D721Med (cell line): Measurements from ENCODE around the gene ACTN3.

Source experiments
- DNase-seq: peaks from one replicate; pipeline ENCODE4 v3.0.0; 2011; ENCODE audit warnings: low spot score; ENCODE audit not compliant: insufficient read length
- FAIRE-seq: peaks from 2 replicates; lab custom pipeline; 2011; peaks lifted over from hg19 to GRCh38; lab: Jason Lieb, UNC
- TF ChIP-seq, protein P1 (sequence below): IDR thresholded peaks from 2 replicates; pipeline ENCODE4 v1.5.1; 2012; ENCODE audit warnings: mild to moderate bottlenecking, control low read depth; ENCODE audit not compliant: insufficient read depth; ENCODE audit errors: missing control alignments

The ACTN3 gene

DNA sequence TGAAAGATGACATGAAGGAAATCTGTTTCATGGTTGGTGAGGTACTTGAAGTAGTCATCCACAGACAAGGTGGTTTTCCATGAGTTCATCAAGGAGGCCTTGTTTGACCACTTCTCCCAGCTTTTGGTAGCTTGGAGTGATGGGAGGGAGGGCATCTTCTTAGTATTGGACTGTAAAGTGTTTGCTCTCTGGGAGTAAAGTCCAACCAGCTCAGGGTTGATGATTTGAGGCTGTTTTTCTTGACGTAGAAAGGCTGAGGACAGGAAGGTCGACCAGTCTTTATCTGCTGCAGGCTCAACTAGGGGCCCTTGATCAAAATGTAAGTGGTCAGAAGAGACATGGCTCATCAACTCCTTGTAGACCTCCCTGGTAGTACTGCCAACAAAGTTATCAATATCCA, 44.5 kb downstream of the ACTN3 start:
- TF ChIP-seq, protein P1, sequence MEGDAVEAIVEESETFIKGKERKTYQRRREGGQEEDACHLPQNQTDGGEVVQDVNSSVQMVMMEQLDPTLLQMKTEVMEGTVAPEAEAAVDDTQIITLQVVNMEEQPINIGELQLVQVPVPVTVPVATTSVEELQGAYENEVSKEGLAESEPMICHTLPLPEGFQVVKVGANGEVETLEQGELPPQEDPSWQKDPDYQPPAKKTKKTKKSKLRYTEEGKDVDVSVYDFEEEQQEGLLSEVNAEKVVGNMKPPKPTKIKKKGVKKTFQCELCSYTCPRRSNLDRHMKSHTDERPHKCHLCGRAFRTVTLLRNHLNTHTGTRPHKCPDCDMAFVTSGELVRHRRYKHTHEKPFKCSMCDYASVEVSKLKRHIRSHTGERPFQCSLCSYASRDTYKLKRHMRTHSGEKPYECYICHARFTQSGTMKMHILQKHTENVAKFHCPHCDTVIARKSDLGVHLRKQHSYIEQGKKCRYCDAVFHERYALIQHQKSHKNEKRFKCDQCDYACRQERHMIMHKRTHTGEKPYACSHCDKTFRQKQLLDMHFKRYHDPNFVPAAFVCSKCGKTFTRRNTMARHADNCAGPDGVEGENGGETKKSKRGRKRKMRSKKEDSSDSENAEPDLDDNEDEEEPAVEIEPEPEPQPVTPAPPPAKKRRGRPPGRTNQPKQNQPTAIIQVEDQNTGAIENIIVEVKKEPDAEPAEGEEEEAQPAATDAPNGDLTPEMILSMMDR = no peak
- DNase-seq (no peak), FAIRE-seq (no peak)

DNA sequence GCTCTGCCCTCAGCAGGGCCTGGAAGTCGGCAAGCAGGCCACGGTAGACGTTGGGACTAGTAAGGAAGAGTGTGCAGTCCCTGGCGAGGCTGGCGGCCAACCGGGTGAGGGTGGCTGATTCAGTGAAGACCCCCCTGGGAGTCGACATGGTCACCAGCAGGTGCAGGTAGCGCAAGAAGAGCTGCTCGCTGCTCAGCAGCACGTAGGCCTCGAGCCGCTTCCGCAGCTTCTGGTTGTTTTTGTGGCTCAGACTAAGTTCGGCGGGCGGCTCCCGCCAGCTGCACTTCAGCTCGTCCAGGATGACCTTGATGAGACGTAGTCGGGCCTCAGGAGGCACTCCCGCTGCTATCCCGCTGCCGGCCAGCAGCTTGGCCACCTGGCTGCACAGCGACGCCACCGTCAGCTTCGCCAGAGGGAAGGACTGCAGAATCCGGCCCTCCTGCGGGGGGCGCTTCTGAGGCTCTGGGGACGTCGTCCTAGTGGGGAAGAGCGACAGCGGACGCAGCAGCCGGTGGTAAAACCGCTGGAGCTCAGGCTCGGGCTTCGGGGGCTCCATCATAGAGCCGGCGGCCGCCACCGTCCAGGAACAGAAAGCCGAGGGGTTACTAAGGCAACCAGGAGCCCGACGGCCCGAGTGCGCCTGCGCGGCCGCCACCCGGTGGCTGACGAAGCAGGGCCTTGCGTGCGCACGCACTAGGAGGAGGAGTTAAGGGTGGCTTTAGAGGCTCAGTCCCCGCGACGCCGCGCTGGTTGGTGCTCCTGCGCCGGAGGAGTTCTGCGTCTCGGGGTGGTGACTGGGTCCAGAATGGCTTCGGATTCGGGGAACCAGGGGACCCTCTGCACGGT, 46.0 kb downstream of the ACTN3 start, which contains the start of the genes CCDC87 and CCS:
TSS of gene CCDC87 (minus strand) at position 607 of the 846 bp plus-strand sequence. CDS start at position 559, 48 bp downstream.
TSS of gene CCS (plus strand) at position 729 of the 846 bp plus-strand sequence. CDS start at position 806, 77 bp downstream.
- FAIRE-seq = no peak
- DNase-seq = peak; percentile 100
- TF ChIP-seq, protein P1 = peak; percentile 41

DNA sequence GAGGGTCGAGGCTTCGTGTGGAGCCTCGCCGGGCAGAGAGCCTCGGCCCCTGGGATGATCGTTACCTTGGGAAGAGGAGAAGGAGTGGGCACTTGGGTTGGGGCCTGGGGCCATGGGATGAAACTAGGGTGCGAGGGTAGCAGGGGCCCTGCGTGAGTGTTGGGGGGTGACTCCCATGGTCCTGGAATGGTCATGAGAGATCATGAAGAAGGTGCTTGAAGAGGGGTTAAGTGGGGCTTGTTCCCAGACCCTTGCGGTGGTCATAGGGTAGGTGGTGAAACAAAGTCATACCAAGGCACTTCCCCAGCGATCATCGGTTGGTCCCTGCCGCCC, 46.6 kb downstream of the ACTN3 start:
- TF ChIP-seq, protein P1 = no peak
- no peak for FAIRE-seq
- no peak for DNase-seq

DNA sequence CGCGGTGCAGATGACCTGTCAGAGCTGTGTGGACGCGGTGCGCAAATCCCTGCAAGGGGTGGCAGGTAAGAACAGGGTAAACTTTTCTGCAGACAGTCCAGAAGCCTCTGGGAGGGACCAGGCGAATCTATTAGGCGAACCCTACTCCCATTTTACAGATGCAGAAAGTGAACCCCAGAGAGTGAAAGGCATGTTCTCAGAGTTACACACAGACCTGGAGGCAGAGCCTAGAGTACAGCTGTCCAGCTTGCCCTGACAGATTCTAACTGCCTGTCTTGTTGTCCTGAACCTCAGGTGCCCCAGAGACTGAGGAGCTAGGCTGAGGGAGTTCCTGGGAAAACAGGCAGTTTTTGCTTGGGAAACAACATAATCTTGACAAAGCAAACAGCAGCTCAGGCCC, 46.9 kb downstream of the ACTN3 start:
- TF ChIP-seq, protein P1 = no peak
- FAIRE-seq (no peak), DNase-seq (no peak)

DNA sequence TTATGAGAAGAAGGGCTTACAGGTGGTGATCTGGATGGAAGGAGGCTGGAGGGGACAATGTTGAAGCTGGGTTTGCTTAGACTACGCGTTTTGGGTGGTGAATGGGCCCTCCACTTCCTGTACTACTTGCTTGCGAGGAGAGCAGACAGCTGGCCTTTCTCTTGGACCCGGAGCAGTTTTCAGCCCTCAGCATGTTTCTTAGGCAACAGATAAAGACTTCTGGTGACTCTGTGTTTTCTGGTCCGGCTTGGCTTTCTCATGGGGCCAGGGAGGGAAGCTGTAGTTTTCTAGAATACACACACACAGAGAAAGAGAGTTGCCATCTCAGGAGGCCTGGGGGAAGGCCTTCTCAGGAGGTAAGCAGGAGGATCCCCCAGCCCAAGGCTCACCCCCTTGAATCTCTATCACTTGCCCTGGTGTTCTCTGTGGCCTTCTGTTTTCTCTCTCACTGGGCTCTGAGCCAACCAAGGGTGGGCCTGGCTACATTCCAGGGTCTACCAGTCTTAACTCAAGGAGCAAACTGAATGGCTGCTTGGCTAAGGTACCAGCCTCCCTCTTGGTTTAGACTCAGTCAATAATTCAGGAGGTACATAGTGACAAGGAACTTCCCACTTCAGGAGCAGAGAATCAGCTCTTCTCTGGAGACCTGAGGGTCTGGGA, 48.7 kb downstream of the ACTN3 start:
- FAIRE-seq = no peak
- DNase-seq = no peak
- TF ChIP-seq, protein P1 = no peak

DNA sequence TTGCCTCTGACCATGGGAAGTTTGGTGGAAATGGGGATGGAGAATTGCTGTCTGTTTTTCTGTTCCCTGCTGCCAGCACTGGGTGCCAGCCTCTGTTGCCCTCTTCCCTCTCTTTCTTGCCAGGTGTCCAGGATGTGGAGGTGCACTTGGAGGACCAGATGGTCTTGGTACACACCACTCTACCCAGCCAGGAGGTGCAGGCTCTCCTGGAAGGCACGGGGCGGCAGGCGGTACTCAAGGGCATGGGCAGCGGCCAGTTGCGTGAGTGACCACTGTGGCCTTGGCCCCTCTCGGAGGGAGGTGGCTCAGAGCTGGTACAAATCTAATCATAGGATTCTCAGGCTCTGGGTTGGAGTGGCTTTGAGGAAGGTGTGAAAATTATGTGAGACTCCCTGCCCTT, 52.3 kb downstream of the ACTN3 start:
- DNase-seq = no peak
- TF ChIP-seq, protein P1 = no peak
- no peak for FAIRE-seq

DNA sequence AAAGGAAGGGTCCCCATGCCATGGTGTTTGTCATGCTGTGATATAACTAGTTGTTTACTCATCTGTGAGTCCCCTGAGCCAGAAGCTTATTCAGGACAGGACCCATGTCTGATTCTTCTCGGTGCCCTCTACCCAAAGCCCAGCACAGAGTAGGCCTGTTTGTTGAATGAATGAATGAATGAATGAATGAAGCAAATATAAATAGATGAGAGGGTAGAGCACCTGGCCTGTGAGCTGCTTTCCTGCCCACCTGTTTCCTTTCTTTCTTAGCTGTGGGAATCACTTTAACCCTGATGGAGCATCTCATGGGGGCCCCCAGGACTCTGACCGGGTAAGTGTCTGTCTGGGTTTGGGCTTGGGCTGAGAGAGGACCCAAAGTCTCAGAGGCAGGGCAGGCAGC, 53.5 kb downstream of the ACTN3 start:
- TF ChIP-seq, protein P1 = no peak
- FAIRE-seq = no peak
- DNase-seq = no peak
